ENCODE results near the gene ITIH6.

ITIH6 gene

GRCh38 chrX:54711735-54712134 is 86.3 kb downstream of the ITIH6 start:
- no peak for DNase-seq

- DNase-seq = no peak
Measured at GRCh38 chrX:54710920-54711319, 87.1 kb downstream of the ITIH6 start.

DNA sequence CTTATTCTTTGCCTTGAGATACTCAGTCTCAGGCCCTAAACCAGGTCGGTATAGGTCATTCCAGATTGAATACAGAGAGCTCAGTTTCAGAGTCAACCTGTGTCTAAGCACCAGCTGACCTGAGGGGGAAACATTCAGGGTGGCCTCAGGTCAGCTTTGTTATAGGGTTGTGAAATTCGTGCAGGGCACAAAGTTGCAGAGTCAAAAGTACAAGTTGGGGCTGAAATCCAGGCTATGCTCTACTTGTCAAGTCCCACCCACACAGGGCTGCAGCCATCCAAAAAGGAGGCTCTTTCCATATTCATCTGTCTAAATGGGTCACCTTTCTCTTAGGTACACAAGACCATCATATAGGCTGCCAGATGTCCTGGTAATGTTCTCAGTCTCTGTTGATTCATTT is 89.7 kb downstream of the ITIH6 start:
- peak in 1 of 2 experiments; percentile 14 for DNase-seq
